HG02642 (cell line): ENCODE measurements around the gene PPARA.

Source experiments
- ATAC-seq: cut with Tn5 transposase; IDR thresholded peaks from one replicate; pipeline ENCODE4 v1.9.1; 2021; ENCODE audit warnings: mild to moderate bottlenecking; ENCODE audit not compliant: unreplicated experiment, poor library complexity

The PPARA gene

GRCh38 chr22:46140989-46141928 is 9.1 kb upstream of the PPARA start:
- no peak for ATAC-seq

DNA sequence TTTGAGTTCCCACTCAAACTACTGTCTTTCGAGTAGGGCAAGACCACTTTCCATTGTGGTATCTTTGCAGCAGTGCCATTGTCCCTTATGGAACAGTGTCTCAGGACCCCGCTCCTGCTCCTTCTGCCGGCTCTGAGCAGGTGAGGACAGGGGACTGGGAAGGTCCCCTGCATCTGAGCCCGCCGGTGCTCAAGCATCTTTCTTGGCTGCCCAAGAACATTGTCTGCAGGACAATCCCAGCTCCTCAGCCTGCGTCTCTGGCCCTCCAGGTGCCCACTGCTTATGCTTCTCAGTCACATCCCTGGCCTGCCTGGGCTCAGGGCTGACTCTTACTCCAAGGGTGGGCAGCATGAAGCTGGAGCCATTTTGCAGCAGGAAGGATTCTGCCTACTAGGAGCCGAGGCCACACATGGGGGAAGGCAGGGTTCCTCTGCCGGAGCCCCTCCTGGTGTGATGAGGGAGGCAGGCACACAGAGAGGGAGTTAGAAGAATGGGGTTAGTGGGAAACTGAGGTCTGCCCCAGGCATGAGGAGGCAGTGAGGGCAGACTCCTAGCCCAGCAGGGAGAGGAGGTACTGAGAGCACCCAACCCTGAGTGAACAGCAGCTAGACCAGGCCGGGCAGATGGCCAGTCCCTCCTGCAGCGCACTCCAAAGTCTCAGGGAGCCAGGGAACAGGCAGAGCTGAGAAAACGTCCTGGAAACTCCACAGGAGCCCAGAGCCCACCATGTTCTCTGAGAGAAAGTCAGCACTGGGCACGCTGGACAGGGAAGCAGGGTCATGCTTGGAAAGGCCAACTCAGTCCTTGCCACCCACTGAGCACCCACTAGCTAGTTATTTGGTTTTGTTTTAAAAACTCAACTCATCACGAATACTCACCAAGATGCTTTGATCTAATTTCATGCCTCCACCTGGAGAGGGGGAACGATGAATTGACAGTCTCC is 7.5 kb upstream of the PPARA start:
- ATAC-seq, result no peak

DNA sequence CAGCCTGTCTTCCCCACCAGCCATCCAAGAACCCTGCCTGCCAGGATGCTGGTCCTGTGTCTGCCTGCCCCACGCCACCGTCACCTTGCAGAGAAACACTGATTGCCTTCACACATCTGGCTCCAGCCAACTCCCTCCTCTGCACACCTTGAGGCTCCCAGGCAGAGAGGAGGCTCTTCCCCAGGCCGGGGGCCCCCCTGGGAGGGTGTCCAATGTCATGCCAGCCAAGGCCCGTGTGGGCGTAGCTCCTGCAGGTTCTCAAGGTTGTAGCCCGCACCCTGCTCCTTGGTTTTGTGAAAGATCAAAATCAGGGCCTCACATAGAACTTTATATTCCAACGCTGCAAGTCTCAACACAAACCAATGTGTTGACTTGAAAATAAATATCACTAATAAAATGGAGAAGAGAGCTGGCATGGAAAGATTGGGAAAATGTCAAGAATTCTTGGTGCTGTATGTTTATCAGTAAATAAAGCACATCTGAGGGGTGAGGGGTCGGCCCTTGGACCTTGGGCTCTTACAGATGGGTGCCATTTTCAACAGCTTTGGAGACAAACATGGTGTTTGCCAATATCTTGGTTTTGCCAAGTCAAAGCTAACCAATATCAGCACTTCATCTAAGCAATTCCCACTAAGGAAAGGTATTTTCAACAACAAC is 6.7 kb upstream of the PPARA start:
- no peak for ATAC-seq

DNA sequence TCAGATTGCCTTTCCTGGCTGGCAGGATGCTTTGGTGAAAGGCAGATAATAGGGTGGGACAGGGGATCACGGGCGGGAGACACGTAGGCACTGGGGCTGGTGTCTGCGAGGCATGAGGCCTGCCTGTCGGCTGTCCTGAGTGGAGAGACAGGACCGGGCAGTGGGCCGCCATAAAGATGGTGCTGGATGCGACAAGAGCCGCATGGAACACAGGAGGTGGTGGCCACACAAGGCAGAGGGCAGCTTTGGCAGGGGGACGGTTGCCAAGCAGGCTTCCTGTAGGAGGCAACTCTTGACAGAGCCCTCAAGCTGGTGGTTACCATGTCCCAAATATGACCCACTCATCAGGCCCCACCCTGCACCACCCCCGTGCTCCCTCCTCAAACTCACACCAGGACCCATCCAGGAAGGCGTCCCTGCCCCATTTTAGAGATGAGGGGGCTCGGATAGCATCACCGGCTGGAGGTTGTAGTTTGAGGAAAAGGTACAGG is 4.9 kb upstream of the PPARA start:
- no peak for ATAC-seq

DNA sequence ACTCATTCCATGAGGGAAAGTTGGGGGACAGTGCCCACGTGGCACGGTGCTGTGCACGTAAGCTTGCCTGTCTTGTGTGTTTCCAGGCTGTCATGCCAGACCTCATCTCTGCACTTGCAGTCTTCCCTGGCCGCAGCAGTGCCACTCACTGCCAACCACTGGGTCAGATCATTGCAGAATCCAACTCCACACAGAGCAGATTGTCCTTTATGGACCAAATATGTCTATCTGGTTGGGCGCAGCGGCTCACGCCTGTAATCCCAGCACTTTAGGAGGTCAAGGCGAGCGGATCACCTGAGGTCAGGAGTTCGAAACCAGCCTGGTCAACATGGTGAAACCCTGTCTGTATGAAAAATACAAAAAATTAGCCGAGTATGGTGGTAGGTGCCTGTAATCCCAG is 4.4 kb upstream of the PPARA start:
- ATAC-seq, result no peak

GRCh38 chr22:46146329-46146728 is 4.0 kb upstream of the PPARA start:
- ATAC-seq, result no peak

- no peak for ATAC-seq
Observed at GRCh38 chr22:46147061-46147460, 3.3 kb upstream of the PPARA start.

- ATAC-seq, result no peak
Observed at GRCh38 chr22:46147471-46148267, 2.7 kb upstream of the PPARA start.

- ATAC-seq, result no peak
Observed at GRCh38 chr22:46148336-46148735, 2.0 kb upstream of the PPARA start.

DNA sequence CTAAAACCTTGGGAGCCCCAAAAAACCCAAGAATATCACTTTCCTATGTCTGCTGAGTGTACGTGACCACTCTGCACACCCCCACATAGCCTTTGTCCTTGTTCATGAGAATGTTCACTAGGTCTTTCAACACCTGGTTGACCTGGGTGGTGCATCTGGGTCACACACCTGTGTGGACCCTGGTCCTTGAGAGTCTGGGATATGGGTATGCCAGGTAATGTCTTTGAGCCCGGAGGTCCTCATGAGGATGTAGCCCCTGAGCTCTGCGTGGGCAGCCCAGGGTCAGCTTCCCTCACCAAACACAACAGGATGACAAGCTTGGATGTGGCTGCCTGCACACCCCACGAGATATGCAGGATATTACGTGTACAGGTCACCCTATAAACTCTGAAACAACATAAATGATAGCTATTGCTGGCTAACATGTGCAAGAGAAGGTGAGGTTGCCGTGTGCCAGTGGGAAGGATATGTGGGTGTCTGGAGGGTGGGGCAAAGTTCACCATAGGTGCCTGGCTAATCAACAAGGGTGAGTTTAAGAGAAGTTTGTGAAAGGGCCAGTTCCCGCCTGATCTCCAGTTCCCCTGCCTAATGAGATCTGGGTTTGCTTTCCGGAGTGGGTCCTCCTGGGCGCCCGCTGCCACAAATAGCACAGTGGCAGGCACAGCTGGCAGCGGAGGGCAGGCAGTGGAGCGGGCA is 1.4 kb upstream of the PPARA start:
- no peak for ATAC-seq

DNA sequence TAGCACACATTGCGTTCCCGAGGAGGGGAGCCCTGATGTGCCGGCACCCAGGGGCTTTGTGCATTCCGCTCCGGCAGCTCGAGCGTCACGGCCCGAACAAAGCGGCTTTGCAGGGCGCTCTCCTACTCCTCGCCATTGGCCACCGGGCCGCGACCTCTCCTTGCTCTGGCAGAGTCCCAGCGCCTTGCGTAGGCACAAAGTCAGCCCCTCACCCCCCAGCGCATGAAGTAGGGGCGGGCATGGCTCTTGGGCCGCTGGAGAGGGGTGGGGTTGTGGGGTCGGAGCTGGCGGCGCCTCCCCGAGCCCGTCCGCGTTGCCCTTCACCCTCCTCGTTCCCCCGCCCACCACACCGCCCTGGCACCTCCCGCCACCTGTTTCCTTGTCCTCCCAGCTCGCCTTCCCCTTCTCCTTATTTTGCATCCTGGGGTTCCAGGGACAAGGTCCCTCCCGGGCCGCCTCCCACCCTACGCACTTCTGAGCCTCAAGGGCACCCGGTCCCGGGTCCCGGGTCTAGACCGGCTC is 753 bp upstream of the PPARA start:
- ATAC-seq, result peak; percentile 1

DNA sequence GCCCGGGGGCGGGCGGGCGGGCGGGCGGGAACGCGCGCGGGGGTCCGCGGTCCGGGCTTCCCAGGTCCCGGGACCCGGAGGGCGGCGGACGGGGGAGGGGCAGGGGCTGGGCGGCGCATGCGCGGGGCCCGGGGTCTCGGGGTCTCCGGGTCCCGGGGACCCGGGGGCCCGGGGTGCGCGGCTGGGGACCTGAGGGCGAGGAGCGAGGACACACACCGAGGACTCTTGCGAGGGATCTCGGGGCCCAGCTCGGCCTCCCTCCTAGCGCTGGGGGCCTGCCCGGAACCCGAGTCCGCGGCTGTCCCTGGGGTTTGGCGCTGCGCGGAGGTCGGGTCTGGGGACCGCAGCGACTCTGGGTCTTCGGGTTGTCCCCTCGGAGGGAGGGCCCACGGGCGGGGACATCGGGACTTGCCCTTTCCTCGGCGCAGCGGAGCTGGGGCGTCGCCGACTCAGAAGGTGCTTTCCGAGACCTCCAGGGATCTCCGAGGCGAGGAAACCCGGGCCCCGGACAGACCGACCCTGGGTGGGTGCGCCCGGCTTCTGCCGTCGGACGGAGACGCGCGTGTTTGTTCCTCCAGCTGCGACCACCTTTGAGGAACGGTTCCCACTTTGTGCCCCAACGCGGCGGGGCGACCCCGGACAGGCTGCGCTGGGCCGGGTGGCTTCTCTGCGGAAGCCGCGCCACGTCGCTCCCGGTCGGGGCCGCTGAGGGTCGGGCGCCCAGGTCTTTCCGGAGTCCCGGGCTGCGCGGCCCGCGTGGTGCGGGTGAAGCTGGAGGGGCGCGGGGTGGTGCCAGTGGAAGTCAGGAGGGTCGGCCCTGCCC is 540 bp downstream of the PPARA start:
- ATAC-seq, result peak; percentile 33

- no peak for ATAC-seq
Observed at GRCh38 chr22:46153930-46154329, 3.6 kb downstream of the PPARA start.

GRCh38 chr22:46156031-46156430 is 5.7 kb downstream of the PPARA start:
- ATAC-seq, result no peak

DNA sequence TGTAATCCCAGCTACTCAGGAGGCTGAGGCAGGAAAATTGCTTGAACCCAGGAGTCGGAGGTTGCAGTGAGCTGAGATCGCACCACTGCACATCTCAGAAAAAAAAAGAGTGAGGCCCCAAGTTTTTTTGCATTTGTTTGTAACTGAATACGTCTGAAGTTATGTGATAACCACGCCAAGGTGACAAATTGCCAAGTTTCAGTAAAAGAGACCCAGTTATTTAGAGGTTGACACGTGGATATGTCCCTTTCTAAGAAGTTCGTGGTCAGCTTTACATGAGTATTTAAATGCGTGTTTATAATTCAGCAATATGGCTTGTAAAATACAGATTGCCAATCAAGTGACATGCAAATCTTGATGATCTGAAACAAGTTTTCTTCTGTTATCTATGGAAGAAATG is 8.0 kb downstream of the PPARA start:
- no peak for ATAC-seq

- no peak for ATAC-seq
Observed at GRCh38 chr22:46159212-46159611, 8.9 kb downstream of the PPARA start.

DNA sequence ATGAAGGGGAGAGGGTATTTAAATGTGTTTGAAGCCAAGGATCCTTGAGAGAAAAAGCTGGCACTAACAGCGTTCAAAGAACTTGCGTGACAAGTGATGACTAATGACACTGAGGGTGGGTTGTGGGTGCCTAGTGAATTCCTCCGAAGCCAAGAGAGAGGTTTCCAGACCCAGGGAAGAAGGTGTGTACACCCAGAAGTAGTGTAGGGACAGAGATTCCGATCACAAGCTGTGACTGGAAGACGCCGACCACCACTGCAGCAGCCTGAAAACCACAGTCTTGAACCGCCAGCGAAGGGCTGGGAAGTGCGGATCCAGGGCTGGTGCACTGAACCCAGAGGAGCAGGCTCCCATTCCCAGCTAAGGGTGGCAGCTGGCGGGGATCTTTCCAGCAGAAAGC is 9.5 kb downstream of the PPARA start:
- no peak for ATAC-seq

- ATAC-seq, result no peak
Observed at GRCh38 chr22:46162285-46162684, 12.0 kb downstream of the PPARA start.
